Measurements from ENCODE around the gene ANO9. TPM values are rescaled to one million over a fixed set of nuclear protein-coding genes. Genes with fewer than 3 reads are reported as not detected.

Gene ANO9
- total RNA-seq, 4 donors from 2014 or later, result 0.59 to 8.2 (median 1.1) TPM

DNA sequence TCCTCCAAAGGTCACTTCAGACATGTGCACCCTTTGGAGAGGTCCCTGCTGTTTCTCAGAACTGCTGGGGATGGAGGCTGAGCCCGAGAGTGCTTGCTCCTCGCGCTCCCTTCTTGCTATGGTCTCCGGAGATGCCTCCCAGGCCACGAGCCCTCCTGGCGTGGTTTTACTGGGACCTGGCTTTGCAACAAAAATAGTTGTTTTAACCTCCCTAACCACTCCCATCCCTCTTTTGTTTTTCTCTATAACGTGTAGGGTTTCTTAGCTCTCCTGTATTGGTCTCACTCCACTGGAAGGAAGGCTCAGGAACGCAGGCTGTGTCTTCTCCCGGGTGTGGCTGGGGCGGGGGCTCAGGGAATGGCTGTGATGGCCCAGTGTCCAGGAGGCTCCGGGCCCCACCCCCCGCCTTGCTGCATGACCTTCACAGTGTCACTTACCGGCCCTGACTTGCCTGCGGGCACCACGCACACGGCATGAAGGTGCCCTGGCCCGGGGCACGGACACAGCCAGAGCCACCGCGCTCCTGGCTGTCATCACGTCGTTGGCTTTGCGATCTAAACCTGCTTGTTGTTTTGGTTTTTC lies 13.8 kb upstream of the ANO9 start:
- intact Hi-C loops (cut with DNase I; ENCODE audit: low total_unique reads), result no loop called here

DNA sequence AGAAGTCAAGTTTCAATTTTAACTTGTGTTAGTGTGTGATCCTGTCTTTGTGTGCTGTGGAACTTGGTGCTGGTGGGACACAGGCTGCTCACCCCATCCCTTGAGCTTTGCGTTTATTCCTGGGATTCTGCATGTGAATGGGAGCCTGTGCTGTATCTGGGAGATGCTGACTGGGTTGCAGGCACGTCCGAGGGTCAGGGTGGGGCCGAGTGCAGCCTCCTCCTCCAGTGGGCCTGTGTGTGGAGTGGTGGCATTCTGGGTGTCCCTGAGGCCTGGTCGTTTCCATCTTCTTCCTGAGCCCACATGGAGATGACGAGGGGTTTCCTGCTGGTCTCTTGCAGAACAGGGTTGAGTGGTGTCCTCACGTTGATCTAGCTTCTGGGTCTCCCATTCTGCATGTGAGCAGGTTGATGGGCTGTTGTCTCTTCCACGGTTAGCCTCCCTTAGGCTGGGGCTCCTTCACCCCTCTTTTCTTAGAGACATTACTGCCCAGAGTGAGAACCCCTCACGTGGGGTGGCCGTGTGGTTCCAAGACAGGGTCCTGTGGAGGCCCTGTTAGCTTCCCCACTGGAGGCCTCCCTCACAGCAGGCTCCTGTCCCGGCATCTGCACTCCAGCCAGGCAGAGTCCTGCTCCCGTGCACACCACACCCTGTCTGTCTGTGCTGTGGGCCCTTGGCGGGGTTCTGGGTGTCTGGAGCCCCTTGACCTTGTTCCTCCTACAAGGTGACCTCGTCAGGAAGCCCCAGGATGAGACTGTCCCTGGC lies 13.2 kb upstream of the ANO9 start:
- Histone ChIP-seq H3K4me3 (no peak overlapping the region), H3K4me1 (peaks cover 0 to 5% of the 10 kb centered on the region in 2 donors), H3K9me3 (no peaks in the 10 kb centered on the region), H3K36me3 (no peaks in the 10 kb centered on the region), H3K27ac (no peak overlapping the region), H3K27me3 (no peaks in the 10 kb centered on the region)
- TF ChIP-seq POLR2A (IDR thresholded peaks at IDR 0.05), result no peak
- TF ChIP-seq, protein P1, sequence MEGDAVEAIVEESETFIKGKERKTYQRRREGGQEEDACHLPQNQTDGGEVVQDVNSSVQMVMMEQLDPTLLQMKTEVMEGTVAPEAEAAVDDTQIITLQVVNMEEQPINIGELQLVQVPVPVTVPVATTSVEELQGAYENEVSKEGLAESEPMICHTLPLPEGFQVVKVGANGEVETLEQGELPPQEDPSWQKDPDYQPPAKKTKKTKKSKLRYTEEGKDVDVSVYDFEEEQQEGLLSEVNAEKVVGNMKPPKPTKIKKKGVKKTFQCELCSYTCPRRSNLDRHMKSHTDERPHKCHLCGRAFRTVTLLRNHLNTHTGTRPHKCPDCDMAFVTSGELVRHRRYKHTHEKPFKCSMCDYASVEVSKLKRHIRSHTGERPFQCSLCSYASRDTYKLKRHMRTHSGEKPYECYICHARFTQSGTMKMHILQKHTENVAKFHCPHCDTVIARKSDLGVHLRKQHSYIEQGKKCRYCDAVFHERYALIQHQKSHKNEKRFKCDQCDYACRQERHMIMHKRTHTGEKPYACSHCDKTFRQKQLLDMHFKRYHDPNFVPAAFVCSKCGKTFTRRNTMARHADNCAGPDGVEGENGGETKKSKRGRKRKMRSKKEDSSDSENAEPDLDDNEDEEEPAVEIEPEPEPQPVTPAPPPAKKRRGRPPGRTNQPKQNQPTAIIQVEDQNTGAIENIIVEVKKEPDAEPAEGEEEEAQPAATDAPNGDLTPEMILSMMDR (IDR thresholded peaks at IDR 0.05), result no peak
- intact Hi-C loops (cut with DNase I; ENCODE audit: low total_unique reads), result no loop called here
- DNase-seq, result no peak

More for the DNA sequence above, 13.8 kb upstream of the ANO9 start:
- H3K36me3 ChIP-seq, result no peaks in the 10 kb centered on the region
- H3K9me3 ChIP-seq, result no peaks in the 10 kb centered on the region
- TF ChIP-seq, protein P1 (IDR thresholded peaks at IDR 0.05), result no peak
- no peak overlapping the region for H3K27ac ChIP-seq
- peaks cover 0 to 5% of the 10 kb centered on the region in 2 donors for H3K4me1 ChIP-seq
- H3K4me3 ChIP-seq, result no peak overlapping the region
- no peaks in the 10 kb centered on the region for H3K27me3 ChIP-seq
- no peak for DNase-seq

DNA sequence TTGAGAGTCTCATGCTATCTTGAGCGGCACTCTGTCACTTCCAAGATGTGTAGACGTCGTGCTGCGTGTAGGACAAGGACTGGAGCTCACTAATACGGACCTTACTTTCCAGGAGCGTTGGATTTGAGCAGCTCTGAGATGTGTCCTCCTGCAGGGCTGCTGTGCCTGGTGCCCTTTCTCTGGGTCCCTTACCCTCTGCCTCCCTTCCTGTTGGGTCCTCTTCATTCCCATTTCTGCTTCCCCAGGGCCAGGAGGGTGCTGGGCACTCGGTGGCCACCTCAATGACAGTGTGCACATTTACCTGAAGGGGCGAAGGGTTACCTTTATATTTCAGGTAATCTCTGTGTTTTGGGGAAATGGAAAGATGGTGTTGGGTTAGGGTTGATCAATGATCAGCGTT lies 12.2 kb upstream of the ANO9 start:
- TF ChIP-seq POLR2A (IDR thresholded peaks at IDR 0.05), result no peak
- TF ChIP-seq, protein P1 (IDR thresholded peaks at IDR 0.05), result no peak
- Histone ChIP-seq H3K27me3 (no peaks in the 10 kb centered on the region), H3K4me3 (no peak overlapping the region), H3K4me1 (peaks cover 0 to 5% of the 10 kb centered on the region in 2 donors), H3K36me3 (no peaks in the 10 kb centered on the region), H3K9me3 (no peaks in the 10 kb centered on the region), H3K27ac (no peak overlapping the region)
- DNase-seq, result no peak
- intact Hi-C loops (cut with DNase I; ENCODE audit: low total_unique reads), result no loop called here

DNA sequence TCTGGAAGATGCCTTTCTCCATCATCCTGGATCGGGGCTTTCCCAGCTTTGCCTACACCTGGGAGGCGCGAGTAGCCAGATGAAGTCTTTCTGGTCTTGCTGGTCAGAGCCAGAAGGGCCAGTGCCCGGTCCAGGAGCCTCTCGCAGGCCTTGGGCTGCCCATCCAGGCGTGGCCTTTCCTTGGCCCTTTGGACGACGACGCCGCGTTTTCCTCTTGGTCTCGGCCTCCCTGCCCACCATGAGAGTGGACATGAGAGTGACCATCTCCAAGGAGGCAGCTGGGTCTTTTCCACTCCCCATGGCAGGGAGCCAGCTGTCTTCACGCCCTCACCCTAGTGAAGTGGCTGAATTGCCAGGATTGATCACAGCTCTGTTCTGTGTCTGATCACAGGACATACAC lies 11.8 kb upstream of the ANO9 start:
- H3K27me3 ChIP-seq, result no peaks in the 10 kb centered on the region
- DNase-seq, result no peak
- intact Hi-C loops (cut with DNase I; ENCODE audit: low total_unique reads), result no loop called here
- H3K4me1 ChIP-seq, result peaks cover 0 to 5% of the 10 kb centered on the region in 2 donors
- H3K9me3 ChIP-seq, result no peaks in the 10 kb centered on the region
- H3K4me3 ChIP-seq, result no peak overlapping the region
- TF ChIP-seq, protein P1 (IDR thresholded peaks at IDR 0.05), result no peak
- TF ChIP-seq POLR2A (IDR thresholded peaks at IDR 0.05), result no peak
- H3K27ac ChIP-seq, result no peak overlapping the region
- H3K36me3 ChIP-seq, result no peaks in the 10 kb centered on the region

DNA sequence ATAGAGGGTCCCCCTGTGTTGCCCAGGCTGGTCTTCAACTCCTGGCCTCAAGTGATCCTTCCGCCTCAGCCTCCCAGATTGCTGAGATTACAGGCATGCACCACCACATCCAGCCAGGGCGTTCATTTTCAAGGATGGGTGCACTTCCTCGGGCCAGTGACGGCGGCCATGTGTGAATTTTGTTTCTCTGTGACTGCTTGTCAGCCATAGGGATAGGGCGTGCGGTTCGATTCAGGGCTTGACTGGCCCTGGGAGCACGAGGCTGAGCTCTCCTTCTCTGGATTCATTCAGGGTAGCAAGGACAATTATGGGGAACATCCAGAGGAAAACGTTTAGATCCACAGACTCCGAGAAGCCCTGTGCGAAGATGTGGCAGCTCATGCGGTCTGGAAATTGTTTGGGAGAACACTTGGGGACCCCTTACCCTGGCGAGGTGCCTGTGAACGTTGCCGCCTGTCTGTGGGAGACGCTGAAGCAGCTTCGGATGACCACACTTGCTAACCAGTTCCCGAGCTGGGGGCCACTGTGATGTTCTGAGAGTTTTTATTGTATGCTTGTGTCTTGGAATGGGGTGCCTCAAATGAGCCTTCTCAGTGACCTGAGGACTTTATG lies 11.2 kb upstream of the ANO9 start:
- no peak for TF ChIP-seq POLR2A (IDR thresholded peaks at IDR 0.05)
- TF ChIP-seq, protein P1 (IDR thresholded peaks at IDR 0.05), result no peak
- Histone ChIP-seq H3K36me3 (no peaks in the 10 kb centered on the region), H3K9me3 (no peaks in the 10 kb centered on the region), H3K27me3 (no peaks in the 10 kb centered on the region), H3K27ac (no peak overlapping the region), H3K4me1 (peaks cover 0 to 5% of the 10 kb centered on the region in 2 donors), H3K4me3 (no peak overlapping the region)
- DNase-seq, result no peak
- intact Hi-C loops (cut with DNase I; ENCODE audit: low total_unique reads), result no loop called here
